ENCODE measurements around the gene SERPINE3. TPM values are rescaled to one million over a fixed set of nuclear protein-coding genes. Genes with fewer than 3 reads are reported as not detected.

SERPINE3 gene
- total RNA-seq, 1 donor from 2014 or later, result not detected

DNA sequence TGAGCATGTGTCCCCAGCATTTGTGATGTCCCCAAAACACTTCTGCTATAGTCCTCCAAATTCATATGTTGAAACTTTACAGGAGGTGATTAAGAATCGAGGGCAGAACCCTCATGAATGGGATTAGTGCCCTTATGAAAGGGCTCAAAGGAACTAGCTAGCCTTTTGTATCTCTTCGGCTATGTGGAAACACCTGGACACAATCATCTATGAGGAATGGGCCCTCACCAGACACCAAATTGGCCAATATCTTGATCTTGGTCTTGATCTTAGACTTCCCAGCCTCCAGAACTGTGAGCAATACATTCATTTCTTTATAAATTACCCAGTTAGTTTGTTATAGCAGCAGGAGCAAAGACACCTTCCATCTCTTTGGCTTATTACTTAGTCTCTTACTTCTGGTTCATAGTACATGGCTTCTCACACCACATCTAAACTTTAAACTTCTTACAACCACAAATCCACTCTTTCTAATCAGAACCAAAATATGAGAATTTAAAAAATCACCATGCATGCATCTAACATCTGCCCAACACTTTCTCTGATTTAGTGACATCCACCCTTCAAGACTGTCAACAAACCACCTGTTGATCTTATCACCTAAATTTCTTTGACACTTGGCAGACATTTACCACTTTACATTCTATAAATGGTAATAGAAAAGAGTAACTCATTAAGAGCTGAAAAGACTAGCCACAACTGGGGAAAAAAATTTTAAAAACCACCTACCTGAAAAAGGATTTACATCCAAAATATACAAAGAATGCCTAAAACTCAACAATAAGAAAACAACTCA lies 6.7 kb upstream of the SERPINE3 start:
- Mint-ChIP-seq H3K27me3 (ENCODE audit: insufficient read depth) (no peaks in the 10 kb centered on the region), H3K36me3 (ENCODE audit: low read depth) (no peaks in the 10 kb centered on the region), H3K4me1 (ENCODE audit: low read depth) (peaks cover 22% of the 10 kb centered on the region), H3K27ac (no peak overlapping the region), H3K9me3 (no peaks in the 10 kb centered on the region), H3K4me3 (no peak overlapping the region)
- DNase-seq (ENCODE audit: low spot score), result no peak
- intact Hi-C loops (cut with micrococcal nuclease), result loop anchor here (5.0 kb wide), 1 partner anchor 250 kb away; the partner anchor contains the start of gene WDFY2

DNA sequence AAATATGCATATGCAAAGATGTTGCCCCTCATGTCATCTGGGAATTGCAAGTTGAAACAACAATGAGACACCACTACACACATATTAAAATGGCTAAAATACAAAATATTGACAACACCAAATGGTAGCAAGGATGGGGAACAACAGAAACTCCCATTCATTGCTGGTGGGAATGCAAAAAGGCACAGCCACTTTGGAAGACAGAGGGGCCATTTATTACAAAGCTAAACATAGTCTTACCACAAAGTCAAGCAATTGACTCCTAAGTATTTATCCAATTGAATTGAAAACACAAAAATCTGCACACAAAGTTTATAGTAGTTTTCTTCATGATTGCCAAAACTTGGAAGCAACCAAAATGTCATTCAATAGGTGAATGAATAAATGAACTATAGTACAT lies 6.1 kb upstream of the SERPINE3 start:
- Mint-ChIP-seq H3K9me3 (no peaks in the 10 kb centered on the region), H3K27me3 (ENCODE audit: insufficient read depth) (no peaks in the 10 kb centered on the region), H3K27ac (no peak overlapping the region), H3K4me3 (no peak overlapping the region), H3K36me3 (ENCODE audit: low read depth) (no peaks in the 10 kb centered on the region), H3K4me1 (ENCODE audit: low read depth) (peaks cover 22% of the 10 kb centered on the region)
- no peak for DNase-seq (ENCODE audit: low spot score)
- intact Hi-C loops (cut with micrococcal nuclease), result loop anchor here (5.0 kb wide), 1 partner anchor 249 kb away; the partner anchor contains the start of gene WDFY2

- peaks cover 22% of the 10 kb centered on the region for H3K4me1 Mint-ChIP-seq (ENCODE audit: low read depth)
- DNase-seq (ENCODE audit: low spot score), result no peak
- no peaks in the 10 kb centered on the region for H3K36me3 Mint-ChIP-seq (ENCODE audit: low read depth)
- intact Hi-C loops (cut with micrococcal nuclease), result loop anchor here (5.0 kb wide), 1 partner anchor 248 kb away; the partner anchor contains the start of gene WDFY2
- no peak overlapping the region for H3K27ac Mint-ChIP-seq
- H3K27me3 Mint-ChIP-seq (ENCODE audit: insufficient read depth), result no peaks in the 10 kb centered on the region
- H3K9me3 Mint-ChIP-seq, result no peaks in the 10 kb centered on the region
- H3K4me3 Mint-ChIP-seq, result no peak overlapping the region
Measured at GRCh38 chr13:51333826-51334225, 5.7 kb upstream of the SERPINE3 start.

DNA sequence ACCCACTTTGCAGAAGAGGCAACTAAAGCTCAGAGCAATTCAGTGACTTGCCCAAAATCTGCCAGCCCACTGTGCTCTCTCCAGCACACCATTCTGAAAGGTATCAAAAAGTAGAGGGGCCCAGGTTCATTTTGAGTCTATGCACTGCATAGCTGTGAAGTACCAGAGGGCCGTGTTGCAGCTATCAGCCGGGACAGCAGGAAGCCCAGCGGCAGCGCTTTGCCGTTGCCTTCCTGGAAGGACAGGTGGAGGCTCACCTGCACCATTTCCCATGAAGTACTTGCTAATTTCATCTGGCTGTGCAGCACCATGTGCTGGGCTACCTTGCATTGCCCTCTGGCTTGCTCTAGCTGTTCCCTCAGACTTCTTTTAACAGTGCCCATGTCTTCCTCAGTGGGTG lies 2.7 kb upstream of the SERPINE3 start:
- Mint-ChIP-seq H3K9me3 (no peaks in the 10 kb centered on the region), H3K36me3 (ENCODE audit: low read depth) (no peaks in the 10 kb centered on the region), H3K4me3 (no peak overlapping the region), H3K27me3 (ENCODE audit: insufficient read depth) (no peaks in the 10 kb centered on the region), H3K27ac (no peak overlapping the region), H3K4me1 (ENCODE audit: low read depth) (peaks cover 16% of the 10 kb centered on the region)
- intact Hi-C loops (cut with micrococcal nuclease), result no loop called here
- no peak for DNase-seq (ENCODE audit: low spot score)

- H3K27me3 Mint-ChIP-seq (ENCODE audit: insufficient read depth), result no peaks in the 10 kb centered on the region
- no peak overlapping the region for H3K4me3 Mint-ChIP-seq
- H3K27ac Mint-ChIP-seq, result no peak overlapping the region
- intact Hi-C loops (cut with micrococcal nuclease), result no loop called here
- peaks cover 7% of the 10 kb centered on the region for H3K4me1 Mint-ChIP-seq (ENCODE audit: low read depth)
- no peaks in the 10 kb centered on the region for H3K36me3 Mint-ChIP-seq (ENCODE audit: low read depth)
- no peaks in the 10 kb centered on the region for H3K9me3 Mint-ChIP-seq
- no peak for DNase-seq (ENCODE audit: low spot score)
Measured at GRCh38 chr13:51339952-51340732, 651 bp downstream of the SERPINE3 start.

DNA sequence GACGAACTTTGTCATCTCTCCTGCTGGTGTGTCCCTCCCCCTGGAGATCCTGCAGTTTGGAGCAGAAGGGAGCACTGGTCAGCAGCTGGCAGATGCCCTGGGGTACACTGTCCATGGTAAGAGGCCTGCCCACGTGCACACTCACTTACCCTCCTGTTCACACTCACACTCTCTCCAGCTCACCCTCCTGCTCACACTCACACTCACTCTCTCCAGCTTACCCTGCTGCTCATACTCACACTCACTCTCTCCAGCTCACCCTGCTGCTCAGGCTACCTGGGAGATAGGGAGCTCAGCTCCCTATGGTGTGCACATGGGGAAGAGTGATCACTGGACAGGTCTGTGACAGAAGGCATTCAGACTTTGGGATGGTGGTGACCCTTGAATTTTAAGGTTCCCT lies 1.7 kb downstream of the SERPINE3 start:
- Mint-ChIP-seq H3K27ac (no peak overlapping the region), H3K27me3 (ENCODE audit: insufficient read depth) (no peaks in the 10 kb centered on the region), H3K9me3 (no peaks in the 10 kb centered on the region), H3K4me1 (ENCODE audit: low read depth) (peaks cover 7% of the 10 kb centered on the region), H3K36me3 (ENCODE audit: low read depth) (no peaks in the 10 kb centered on the region), H3K4me3 (no peak overlapping the region)
- intact Hi-C loops (cut with micrococcal nuclease), result no loop called here
- DNase-seq (ENCODE audit: low spot score), result no peak

GRCh38 chr13:51341791-51342190 lies 2.3 kb downstream of the SERPINE3 start:
- Mint-ChIP-seq H3K4me1 (ENCODE audit: low read depth) (peaks cover 7% of the 10 kb centered on the region), H3K27me3 (ENCODE audit: insufficient read depth) (no peaks in the 10 kb centered on the region), H3K27ac (no peak overlapping the region), H3K36me3 (ENCODE audit: low read depth) (no peaks in the 10 kb centered on the region), H3K9me3 (no peaks in the 10 kb centered on the region), H3K4me3 (no peak overlapping the region)
- intact Hi-C loops (cut with micrococcal nuclease), result no loop called here
- no peak for DNase-seq (ENCODE audit: low spot score)

GRCh38 chr13:51342706-51343105 lies 3.2 kb downstream of the SERPINE3 start:
- Mint-ChIP-seq H3K9me3 (no peaks in the 10 kb centered on the region), H3K4me3 (no peak overlapping the region), H3K27me3 (ENCODE audit: insufficient read depth) (no peaks in the 10 kb centered on the region), H3K36me3 (ENCODE audit: low read depth) (no peaks in the 10 kb centered on the region), H3K4me1 (ENCODE audit: low read depth) (peaks cover 7% of the 10 kb centered on the region), H3K27ac (no peak overlapping the region)
- intact Hi-C loops (cut with micrococcal nuclease), result no loop called here
- no peak for DNase-seq (ENCODE audit: low spot score)

DNA sequence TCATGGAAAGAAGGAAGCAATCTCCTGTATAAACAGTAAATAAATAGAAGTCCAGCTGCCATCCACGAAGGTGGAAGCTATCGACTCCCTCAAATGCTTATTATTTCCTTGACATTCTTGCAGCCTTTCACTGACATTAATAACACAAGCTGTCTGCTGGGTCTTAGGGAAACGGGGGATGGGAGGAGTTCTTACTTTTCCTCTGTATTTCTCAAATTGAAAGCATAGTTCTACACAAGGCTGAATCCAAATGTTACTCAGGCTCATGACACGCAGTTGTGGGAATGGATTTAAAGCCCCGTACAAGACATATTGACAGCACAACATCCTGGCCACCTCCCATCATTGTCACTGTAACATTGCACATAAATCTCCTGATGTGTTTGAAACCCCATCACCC lies 4.0 kb downstream of the SERPINE3 start:
- H3K4me3 Mint-ChIP-seq, result no peak overlapping the region
- DNase-seq (ENCODE audit: low spot score), result no peak
- no peak overlapping the region for H3K27ac Mint-ChIP-seq
- no peaks in the 10 kb centered on the region for H3K36me3 Mint-ChIP-seq (ENCODE audit: low read depth)
- no peaks in the 10 kb centered on the region for H3K9me3 Mint-ChIP-seq
- intact Hi-C loops (cut with micrococcal nuclease), result no loop called here
- H3K4me1 Mint-ChIP-seq (ENCODE audit: low read depth), result peaks cover 7% of the 10 kb centered on the region
- H3K27me3 Mint-ChIP-seq (ENCODE audit: insufficient read depth), result no peaks in the 10 kb centered on the region

- DNase-seq (ENCODE audit: low spot score), result no peak
- H3K4me1 Mint-ChIP-seq (ENCODE audit: low read depth), result no peaks in the 10 kb centered on the region
- intact Hi-C loops (cut with micrococcal nuclease), result no loop called here
- no peaks in the 10 kb centered on the region for H3K36me3 Mint-ChIP-seq (ENCODE audit: low read depth)
- H3K9me3 Mint-ChIP-seq, result no peaks in the 10 kb centered on the region
- H3K27ac Mint-ChIP-seq, result no peak overlapping the region
- H3K27me3 Mint-ChIP-seq (ENCODE audit: insufficient read depth), result peaks cover 2% of the 10 kb centered on the region
- no peak overlapping the region for H3K4me3 Mint-ChIP-seq
Measured at GRCh38 chr13:51346397-51346796, 6.9 kb downstream of the SERPINE3 start.

GRCh38 chr13:51347099-51347498 lies 7.6 kb downstream of the SERPINE3 start:
- intact Hi-C loops (cut with micrococcal nuclease), result no loop called here
- Mint-ChIP-seq H3K9me3 (no peaks in the 10 kb centered on the region), H3K4me1 (ENCODE audit: low read depth) (no peaks in the 10 kb centered on the region), H3K27me3 (ENCODE audit: insufficient read depth) (peaks cover 2% of the 10 kb centered on the region), H3K4me3 (no peak overlapping the region), H3K36me3 (ENCODE audit: low read depth) (no peaks in the 10 kb centered on the region), H3K27ac (no peak overlapping the region)
- no peak for DNase-seq (ENCODE audit: low spot score)

DNA sequence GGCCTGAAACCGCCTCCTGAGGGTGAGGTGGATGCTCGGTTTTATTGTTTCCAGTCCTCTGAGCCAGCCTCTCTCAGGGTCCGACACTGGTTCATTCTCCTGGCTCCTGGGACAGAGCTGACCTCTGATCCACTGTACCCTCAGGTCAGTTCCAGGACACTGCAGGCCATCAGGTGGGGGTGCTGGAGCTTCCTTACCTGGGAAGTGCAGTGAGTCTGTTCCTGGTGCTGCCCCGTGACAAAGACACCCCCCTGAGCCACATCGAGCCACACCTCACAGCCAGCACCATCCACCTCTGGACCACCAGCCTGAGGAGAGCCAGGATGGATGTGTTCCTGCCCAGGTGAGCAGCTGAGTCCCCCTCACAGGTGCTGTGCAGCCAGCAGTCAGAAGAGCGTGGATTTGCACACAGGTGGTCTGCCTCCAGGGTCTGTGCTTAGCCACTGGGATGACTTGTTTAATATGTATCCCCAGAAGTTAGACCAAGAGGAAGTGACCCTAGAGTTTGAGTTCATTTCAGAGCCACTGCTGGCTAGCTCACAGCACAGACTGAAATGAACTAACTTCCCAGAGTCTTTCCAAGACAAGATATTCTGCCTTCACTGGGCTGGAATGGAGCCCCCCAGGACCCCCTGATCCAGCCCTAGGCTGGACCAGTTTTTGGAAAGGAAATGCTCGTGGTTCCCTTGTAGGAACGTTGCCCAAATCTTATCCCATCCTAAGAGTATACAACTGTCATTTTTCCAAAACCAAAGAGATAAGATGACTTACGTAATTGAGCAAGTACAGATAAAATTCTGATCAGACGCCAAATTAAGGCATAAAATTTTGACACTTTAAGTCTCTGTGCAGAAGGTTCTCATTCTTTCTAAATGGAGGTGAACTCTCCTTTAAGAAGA lies 8.8 kb downstream of the SERPINE3 start:
- Mint-ChIP-seq H3K4me3 (no peak overlapping the region), H3K9me3 (no peaks in the 10 kb centered on the region), H3K27me3 (ENCODE audit: insufficient read depth) (peaks cover 4% of the 10 kb centered on the region), H3K4me1 (ENCODE audit: low read depth) (no peaks in the 10 kb centered on the region), H3K27ac (no peak overlapping the region), H3K36me3 (ENCODE audit: low read depth) (no peaks in the 10 kb centered on the region)
- intact Hi-C loops (cut with micrococcal nuclease), result no loop called here
- no peak for DNase-seq (ENCODE audit: low spot score)
